HepG2 (cell line): Measurements from ENCODE around the gene AIF1. TPM values are rescaled to one million over a fixed set of nuclear protein-coding genes. Genes with fewer than 3 reads are reported as not detected.

ENCODE experiments used
- IKZF5 ChIP-seq: IDR thresholded peaks from 2 replicates; pipeline ENCODE4 v1.6.1; 2018; ENCODE audit warnings: missing genetic modification reagents, mild to moderate bottlenecking, missing compliant biosample characterization
- KDM1A ChIP-seq: IDR thresholded peaks from 2 replicates; pipeline ENCODE4 v1.6.1; 2016; ENCODE audit warnings: missing compliant biosample characterization
- MLXIP ChIP-seq: sonication (generic); formaldehyde crosslinking; IDR thresholded peaks from 2 replicates; pipeline ENCODE4 v1.9.0; 2021; ENCODE audit warnings: missing genetic modification reagents, borderline replicate concordance
- MXD1 ChIP-seq: sonication (generic); formaldehyde crosslinking; IDR thresholded peaks from 2 replicates; pipeline ENCODE4 v1.4.0; 2020; ENCODE audit warnings: mild to moderate bottlenecking, missing genetic modification reagents
- MXD3 ChIP-seq: IDR thresholded peaks from 2 replicates; pipeline ENCODE4 v1.6.1; 2016; ENCODE audit warnings: mild to moderate bottlenecking, missing biosample characterization, missing genetic modification reagents
- NCOA2 ChIP-seq: sonication (generic); formaldehyde crosslinking; IDR thresholded peaks from 2 replicates; pipeline ENCODE4 v1.8.0; 2022; ENCODE audit warnings: inconsistent platforms
- ONECUT2 ChIP-seq: sonication (generic); formaldehyde crosslinking; IDR thresholded peaks from 2 replicates; pipeline ENCODE4 v1.4.0; 2020; ENCODE audit warnings: missing genetic modification reagents
- RFX5 ChIP-seq: IDR thresholded peaks from 2 replicates; pipeline ENCODE4 v1.6.1; 2011; ENCODE audit warnings: low read depth, low read length, improper control_type of control experiment
- SMAD3 ChIP-seq: sonication (generic); formaldehyde crosslinking; IDR thresholded peaks from 2 replicates; pipeline ENCODE4 v1.4.0; 2020; ENCODE audit warnings: missing genetic modification reagents
- STAT6 ChIP-seq: sonication (generic); formaldehyde crosslinking; IDR thresholded peaks from 2 replicates; pipeline ENCODE4 v1.4.0; 2020; ENCODE audit warnings: missing genetic modification reagents, mild to moderate bottlenecking, borderline replicate concordance
- ZC3H4 ChIP-seq: sonication (generic); formaldehyde crosslinking; IDR thresholded peaks from 2 replicates; pipeline ENCODE4 v1.4.0; 2020; ENCODE audit warnings: missing genetic modification reagents, borderline replicate concordance
- ZFP36L1 ChIP-seq: sonication (generic); formaldehyde crosslinking; IDR thresholded peaks from 2 replicates; pipeline ENCODE4 v1.8.0; 2022; ENCODE audit warnings: mild to moderate bottlenecking, missing genetic modification reagents, moderate library complexity
- ZNF225 ChIP-seq: sonication (generic); formaldehyde crosslinking; IDR thresholded peaks from 2 replicates; pipeline ENCODE4 v1.4.0; 2020; ENCODE audit warnings: mild to moderate bottlenecking, missing genetic modification reagents
- ZNF235 ChIP-seq: sonication (generic); formaldehyde crosslinking; IDR thresholded peaks from 2 replicates; pipeline ENCODE4 v1.8.1; 2023; ENCODE audit warnings: mild to moderate bottlenecking, missing genetic modification reagents, borderline replicate concordance
- ZNF333 ChIP-seq: sonication (generic); formaldehyde crosslinking; IDR thresholded peaks from 2 replicates; pipeline ENCODE4 v1.4.0; 2020; ENCODE audit warnings: mild to moderate bottlenecking, missing genetic modification reagents, borderline replicate concordance
- ZNF530 ChIP-seq: sonication (generic); formaldehyde crosslinking; IDR thresholded peaks from 2 replicates; pipeline ENCODE4 v1.5.0; 2020; ENCODE audit warnings: low read depth, mild to moderate bottlenecking, missing genetic modification reagents
- ZNF547 ChIP-seq: sonication (generic); formaldehyde crosslinking; IDR thresholded peaks from 2 replicates; pipeline ENCODE4 v1.5.1; 2020; ENCODE audit warnings: mild to moderate bottlenecking, missing genetic modification reagents
- ZNF556 ChIP-seq: sonication (generic); formaldehyde crosslinking; IDR thresholded peaks from 2 replicates; pipeline ENCODE4 v1.4.0; 2020; ENCODE audit warnings: mild to moderate bottlenecking, missing genetic modification reagents, borderline replicate concordance
- ZNF670 ChIP-seq: sonication (generic); formaldehyde crosslinking; IDR thresholded peaks from 2 replicates; pipeline ENCODE4 v1.8.0; 2022; ENCODE audit warnings: mild to moderate bottlenecking, missing genetic modification reagents, borderline replicate concordance
- ZNF883 ChIP-seq: sonication (generic); formaldehyde crosslinking; IDR thresholded peaks from 2 replicates; pipeline ENCODE4 v1.5.1; 2020; ENCODE audit warnings: mild to moderate bottlenecking, missing genetic modification reagents; ENCODE audit errors: not compliant biosample characterization
- ZSCAN9 ChIP-seq: IDR thresholded peaks from 2 replicates; pipeline ENCODE4 v1.6.1; 2016; ENCODE audit warnings: borderline replicate concordance
- polyA plus RNA-seq, 8 experiments: library from polyadenylated mRNA; depleted of rRNA in 3 of 8; stranded (reverse) in 7 of 8; unstranded in 1 of 8; fragments of >200 nt; fragmentation: Illumina TruSeq in 4 of 8; extraction: Trizol in 4 of 8; gene quantifications; 2 replicates each; pipeline versions ENCODE4 v1.2.1 to v1.2.3, GENCODE V29; 2011 to 2016; ENCODE audit warnings: low read depth in 4 of 8, missing spikeins in 1 of 8, mixed read lengths in 1 of 8; ENCODE audit not compliant: insufficient read depth in 1 of 8
- total RNA-seq, 5 experiments: library from RNA; depleted of rRNA; stranded (reverse); fragments of >200 nt; fragmentation: Illumina TruSeq; extraction: Trizol; gene quantifications; 2 replicates each; pipeline ENCODE4 v1.2.3, GENCODE V29; 2016; ENCODE audit warnings: low read depth in 1 of 5

The AIF1 gene
- total and polyA plus RNA-seq, 2 of the 13 experiments (the other 11 are each of a cell fraction or from before 2014, with no cell fraction given): 1.5 TPM; not detected in 1

GRCh38 chr6:31664790-31665500 is 49.9 kb downstream of the AIF1 start, which contains the start of gene GPANK1 (continued):
- TF ChIP-seq ZNF235 (CRISPR knock-in tag) (no peak), ZNF670 (CRISPR knock-in tag) (0 out of 2 replicates have a peak, but pooled peaks have one; percentile 35), IKZF5 (CRISPR knock-in tag) (peak; percentile 87), ZNF333 (CRISPR knock-in tag) (no peak), KDM1A (CRISPR knock-in tag) (no peak), ZFP36L1 (peak; percentile 4), RFX5 (no peak), ZC3H4 (peak; percentile 93), ZSCAN9 (CRISPR knock-in tag) (no peak; the same call in 1 of the 2 replicates), ZNF547 (CRISPR knock-in tag) (peak; percentile 88), MLXIP (CRISPR knock-in tag) (peak; percentile 39; the same call in 1 of the 2 replicates), ZNF556 (peak; percentile 44; the same call in 1 of the 2 replicates), MXD1 (no peak), NCOA2 (CRISPR knock-in tag) (peak; percentile 10; the same call in 1 of the 2 replicates), ZNF530 (CRISPR knock-in tag) (0 out of 2 replicates have a peak, but pooled peaks have one; percentile 57), STAT6 (CRISPR knock-in tag) (no peak), ZNF225 (CRISPR knock-in tag) (no peak; the same call in 1 of the 2 replicates), ZNF883 (CRISPR knock-in tag) (peak; percentile 52), SMAD3 (CRISPR knock-in tag) (no peak; the same call in 1 of the 2 replicates), ONECUT2 (CRISPR knock-in tag) (0 out of 2 replicates have a peak, but pooled peaks have one; percentile 36), MXD3 (CRISPR knock-in tag) (no peak; the same call in 1 of the 2 replicates)
